ENCODE results near the gene PKD1. TPM values are rescaled to one million over a fixed set of nuclear protein-coding genes. Genes with fewer than 3 reads are reported as not detected.

PKD1 gene
- total RNA-seq, 1 experiment from 2014 or later = 82.0 TPM

DNA sequence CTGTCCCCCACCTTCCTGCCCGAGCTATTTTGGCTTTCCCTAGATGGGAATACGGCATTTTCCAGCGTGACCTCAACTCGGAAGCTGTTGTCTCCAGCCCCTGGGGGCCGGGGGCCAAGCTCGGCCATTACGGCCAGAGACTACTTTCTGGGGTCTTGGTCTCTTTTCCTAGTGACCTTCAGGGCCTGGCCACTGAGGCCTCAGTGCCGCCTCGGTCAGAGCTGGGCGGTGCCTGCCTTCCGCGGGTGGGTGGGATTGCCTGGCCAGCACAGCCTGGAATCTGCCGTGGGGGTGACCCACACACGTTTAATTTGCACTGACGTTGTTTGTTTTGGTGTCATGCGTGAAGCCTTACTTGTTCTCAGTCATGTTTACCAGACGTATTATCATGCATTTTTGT, 58.7 kb downstream of the PKD1 start:
- DNase-seq = no peak
- intact Hi-C loops (cut with micrococcal nuclease; ENCODE audit: unreplicated experiment) = no loop called here
- no peaks in the 10 kb centered on the region for H3K4me1 Mint-ChIP-seq (ENCODE audit: low read depth, unreplicated experiment)
- H3K4me3 Mint-ChIP-seq (ENCODE audit: low read depth, unreplicated experiment) = no peak overlapping the region
- TF ChIP-seq, protein P1, sequence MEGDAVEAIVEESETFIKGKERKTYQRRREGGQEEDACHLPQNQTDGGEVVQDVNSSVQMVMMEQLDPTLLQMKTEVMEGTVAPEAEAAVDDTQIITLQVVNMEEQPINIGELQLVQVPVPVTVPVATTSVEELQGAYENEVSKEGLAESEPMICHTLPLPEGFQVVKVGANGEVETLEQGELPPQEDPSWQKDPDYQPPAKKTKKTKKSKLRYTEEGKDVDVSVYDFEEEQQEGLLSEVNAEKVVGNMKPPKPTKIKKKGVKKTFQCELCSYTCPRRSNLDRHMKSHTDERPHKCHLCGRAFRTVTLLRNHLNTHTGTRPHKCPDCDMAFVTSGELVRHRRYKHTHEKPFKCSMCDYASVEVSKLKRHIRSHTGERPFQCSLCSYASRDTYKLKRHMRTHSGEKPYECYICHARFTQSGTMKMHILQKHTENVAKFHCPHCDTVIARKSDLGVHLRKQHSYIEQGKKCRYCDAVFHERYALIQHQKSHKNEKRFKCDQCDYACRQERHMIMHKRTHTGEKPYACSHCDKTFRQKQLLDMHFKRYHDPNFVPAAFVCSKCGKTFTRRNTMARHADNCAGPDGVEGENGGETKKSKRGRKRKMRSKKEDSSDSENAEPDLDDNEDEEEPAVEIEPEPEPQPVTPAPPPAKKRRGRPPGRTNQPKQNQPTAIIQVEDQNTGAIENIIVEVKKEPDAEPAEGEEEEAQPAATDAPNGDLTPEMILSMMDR (IDR thresholded peaks at IDR 0.05; ENCODE audit: unreplicated experiment) = no peak
- H3K9me3 Mint-ChIP-seq (ENCODE audit: low read depth, unreplicated experiment) = no peaks in the 10 kb centered on the region
- peaks cover 54% of the 10 kb centered on the region for H3K36me3 Mint-ChIP-seq (ENCODE audit: insufficient read depth, unreplicated experiment)
- BruUV-seq (replicated peaks) = no TSS peak
- H3K27ac Mint-ChIP-seq (ENCODE audit: unreplicated experiment) = no peak overlapping the region
- no peaks in the 10 kb centered on the region for H3K27me3 Mint-ChIP-seq (ENCODE audit: unreplicated experiment)
- CTCF ChIA-PET = no interaction called here

DNA sequence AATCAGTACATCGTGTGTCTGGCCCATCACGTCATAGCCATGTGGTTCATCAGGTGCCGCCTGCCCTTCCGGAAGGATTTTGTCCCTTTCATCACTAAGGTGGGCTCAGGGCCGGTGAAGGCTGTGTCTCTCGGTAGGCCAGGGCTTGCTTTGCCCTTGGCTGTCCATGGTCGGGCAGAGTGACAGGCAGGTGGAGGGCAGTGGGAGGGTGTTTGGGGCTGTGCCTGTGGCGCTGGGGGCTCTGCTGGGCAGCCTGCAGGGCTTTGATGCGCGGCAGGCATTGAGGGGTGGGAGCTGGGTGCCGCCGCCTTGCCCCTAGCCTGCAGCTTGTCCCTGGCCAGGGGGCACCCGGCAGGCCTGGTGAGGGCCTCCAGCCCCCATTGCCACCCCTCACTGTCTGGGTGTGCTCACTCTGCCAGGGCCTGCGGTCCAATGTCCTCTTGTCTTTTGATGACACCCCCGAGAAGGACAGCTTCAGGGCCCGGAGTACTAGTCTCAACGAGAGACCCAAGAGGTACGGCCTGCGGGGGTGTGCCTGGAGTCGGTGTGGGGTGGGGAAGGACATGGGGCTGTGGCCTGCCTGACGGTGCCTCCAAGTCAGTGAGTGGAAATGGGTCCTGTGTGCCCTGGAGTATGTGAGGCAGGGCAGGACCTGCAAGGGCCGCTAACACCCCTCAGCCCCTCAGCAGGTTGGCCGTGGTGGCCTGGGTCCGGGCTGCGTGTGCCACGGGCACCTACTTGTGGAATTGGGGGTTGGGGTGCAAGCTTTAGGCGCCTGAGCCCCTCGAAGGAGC, 59.4 kb downstream of the PKD1 start:
- no peak for DNase-seq
- Mint-ChIP-seq H3K36me3 (ENCODE audit: insufficient read depth, unreplicated experiment) (peaks cover 56% of the 10 kb centered on the region), H3K9me3 (ENCODE audit: low read depth, unreplicated experiment) (no peaks in the 10 kb centered on the region), H3K27ac (ENCODE audit: unreplicated experiment) (no peak overlapping the region), H3K4me1 (ENCODE audit: low read depth, unreplicated experiment) (no peaks in the 10 kb centered on the region), H3K4me3 (ENCODE audit: low read depth, unreplicated experiment) (no peak overlapping the region), H3K27me3 (ENCODE audit: unreplicated experiment) (no peaks in the 10 kb centered on the region)
- intact Hi-C loops (cut with micrococcal nuclease; ENCODE audit: unreplicated experiment) = no loop called here
- no TSS peak for BruUV-seq (replicated peaks)
- CTCF ChIA-PET = interaction anchor here (0.6 kb wide), 1 partner anchor 45 kb away, joined by 4 read pairs; no protein-coding TSS in a partner anchor
- TF ChIP-seq, protein P1 (IDR thresholded peaks at IDR 0.05; ENCODE audit: unreplicated experiment) = no peak

DNA sequence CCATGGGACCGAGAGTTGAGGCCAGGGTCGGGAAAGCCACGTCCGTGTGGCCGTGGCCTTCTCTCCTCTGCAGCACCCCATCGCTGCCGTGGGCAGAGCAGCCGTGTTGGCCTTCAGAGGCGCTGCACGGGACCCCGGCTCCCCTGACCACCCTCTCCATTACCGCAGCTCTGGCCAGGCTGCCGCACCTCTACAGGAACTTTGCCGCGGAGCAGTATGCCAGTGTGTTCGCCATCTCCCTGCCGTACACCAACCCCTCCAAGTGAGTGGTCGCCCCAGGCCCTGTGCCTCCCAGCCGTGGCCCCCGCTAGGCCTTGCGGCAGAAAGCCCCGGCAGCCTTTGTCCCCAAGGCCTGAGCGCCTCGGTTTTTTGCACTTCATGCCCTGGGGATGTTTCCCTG, 60.1 kb downstream of the PKD1 start:
- CTCF ChIA-PET = interaction anchor here (0.6 kb wide), 1 partner anchor 46 kb away, joined by 4 read pairs; no protein-coding TSS in a partner anchor
- Mint-ChIP-seq H3K36me3 (ENCODE audit: insufficient read depth, unreplicated experiment) (peaks cover 60% of the 10 kb centered on the region), H3K27me3 (ENCODE audit: unreplicated experiment) (no peaks in the 10 kb centered on the region), H3K27ac (ENCODE audit: unreplicated experiment) (no peak overlapping the region), H3K4me3 (ENCODE audit: low read depth, unreplicated experiment) (no peak overlapping the region), H3K4me1 (ENCODE audit: low read depth, unreplicated experiment) (no peaks in the 10 kb centered on the region), H3K9me3 (ENCODE audit: low read depth, unreplicated experiment) (no peaks in the 10 kb centered on the region)
- no TSS peak for BruUV-seq (replicated peaks)
- TF ChIP-seq, protein P1 (IDR thresholded peaks at IDR 0.05; ENCODE audit: unreplicated experiment) = no peak
- intact Hi-C loops (cut with micrococcal nuclease; ENCODE audit: unreplicated experiment) = no loop called here
- no peak for DNase-seq

DNA sequence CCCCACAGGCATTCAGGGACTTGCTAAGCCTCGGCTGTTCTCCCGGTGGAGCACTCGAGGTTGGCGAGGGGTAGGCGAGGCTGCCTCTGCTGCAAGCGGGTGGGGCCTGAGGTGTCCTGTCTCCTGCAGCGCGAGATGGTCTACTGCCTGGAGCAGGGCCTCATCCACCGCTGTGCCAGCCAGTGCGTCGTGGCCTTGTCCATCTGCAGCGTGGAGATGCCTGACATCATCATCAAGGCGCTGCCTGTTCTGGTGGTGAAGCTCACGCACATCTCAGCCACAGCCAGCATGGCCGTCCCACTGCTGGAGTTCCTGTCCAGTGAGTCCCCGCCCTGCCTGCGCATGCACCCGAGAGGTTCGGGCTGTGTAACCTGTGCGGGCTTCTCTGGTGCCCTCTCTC, 61.6 kb downstream of the PKD1 start:
- Mint-ChIP-seq H3K36me3 (ENCODE audit: insufficient read depth, unreplicated experiment) (peaks cover 58% of the 10 kb centered on the region), H3K27ac (ENCODE audit: unreplicated experiment) (no peak overlapping the region), H3K4me3 (ENCODE audit: low read depth, unreplicated experiment) (no peak overlapping the region), H3K9me3 (ENCODE audit: low read depth, unreplicated experiment) (no peaks in the 10 kb centered on the region), H3K4me1 (ENCODE audit: low read depth, unreplicated experiment) (no peaks in the 10 kb centered on the region), H3K27me3 (ENCODE audit: unreplicated experiment) (no peaks in the 10 kb centered on the region)
- DNase-seq = no peak
- CTCF ChIA-PET = interaction anchor here (0.6 kb wide), 1 partner anchor 246 kb away, joined by 4 read pairs; no protein-coding TSS in a partner anchor
- intact Hi-C loops (cut with micrococcal nuclease; ENCODE audit: unreplicated experiment) = no loop called here
- no TSS peak for BruUV-seq (replicated peaks)
- TF ChIP-seq, protein P1 (IDR thresholded peaks at IDR 0.05; ENCODE audit: unreplicated experiment) = no peak
